GM12865 (cell line): Measurements from ENCODE around the gene ZPLD1.
A peak's percentile ranks its signal among the peaks of the same experiment; 100 is the strongest.

Experiments used
- DNase-seq: peaks from one replicate; pipeline ENCODE4 v3.0.0; 2010; ENCODE audit warnings: low read depth
- H3K4me3 ChIP-seq: 2 replicates; pipeline ENCODE4 v1.5.1; 2011; ENCODE audit warnings: mild to moderate bottlenecking, low read depth, low read length, control low read depth
- CTCF ChIP-seq: IDR thresholded peaks from 2 replicates; pipeline ENCODE4 v1.5.1; 2011; ENCODE audit warnings: low read length, control low read depth, low read depth, inconsistent platforms; ENCODE audit not compliant: insufficient read depth; ENCODE audit errors: missing control alignments

Gene ZPLD1

GRCh38 chr3:102400142-102400541 lies 34.7 kb upstream of the ZPLD1 start:
- no peak overlapping the region for H3K4me3 ChIP-seq
- DNase-seq: no peak
- TF ChIP-seq CTCF: no peak

GRCh38 chr3:102400766-102401165 lies 34.0 kb upstream of the ZPLD1 start:
- no peak overlapping the region for H3K4me3 ChIP-seq
- TF ChIP-seq CTCF: no peak
- DNase-seq: no peak

GRCh38 chr3:102410616-102411015 lies 24.2 kb upstream of the ZPLD1 start:
- TF ChIP-seq CTCF: no peak
- DNase-seq: no peak
- H3K4me3 ChIP-seq: no peak overlapping the region

GRCh38 chr3:102415553-102415952 lies 19.3 kb upstream of the ZPLD1 start:
- no peak for TF ChIP-seq CTCF
- DNase-seq: peak; percentile 4
- no peak overlapping the region for H3K4me3 ChIP-seq

GRCh38 chr3:102419786-102420185 lies 15.0 kb upstream of the ZPLD1 start:
- DNase-seq: no peak
- TF ChIP-seq CTCF: no peak

GRCh38 chr3:102441832-102442231 lies 7.0 kb downstream of the ZPLD1 start:
- DNase-seq: no peak
- TF ChIP-seq CTCF: no peak
- H3K4me3 ChIP-seq: no peak overlapping the region

More at GRCh38 chr3:102419786-102420185, 15.0 kb upstream of the ZPLD1 start:
- no peak overlapping the region for H3K4me3 ChIP-seq

GRCh38 chr3:102443021-102443420 lies 8.2 kb downstream of the ZPLD1 start:
- TF ChIP-seq CTCF: no peak
- no peak for DNase-seq
- H3K4me3 ChIP-seq: no peak overlapping the region
